ENCODE data around the gene DMD. TPM values are rescaled to one million over a fixed set of nuclear protein-coding genes. Genes with fewer than 3 reads are reported as not detected.

DMD gene
- total RNA-seq, 1 experiment from 2014 or later = 47.2 TPM

DNA sequence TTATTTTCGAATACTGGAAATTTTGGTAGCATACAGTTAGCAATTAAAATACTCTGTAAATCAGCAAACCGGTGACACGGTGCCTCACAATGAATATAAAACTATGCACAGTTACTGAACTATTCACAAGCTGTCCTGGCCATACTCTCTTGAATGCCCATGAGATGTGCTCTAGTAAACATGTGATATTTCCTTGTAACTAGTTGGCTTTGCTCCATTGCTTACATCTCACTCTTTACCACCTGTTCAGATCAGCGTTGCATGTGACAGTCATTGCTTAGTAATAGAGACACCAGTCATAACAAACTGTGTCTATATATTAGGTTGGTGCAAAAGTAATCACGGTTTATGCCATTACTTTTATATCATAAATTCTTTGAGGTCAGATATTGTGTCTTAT is 1241.6 kb downstream of the DMD start:
- Histone ChIP-seq H3K9me3 (no peaks in the 10 kb centered on the region), H3K27me3 (replicated peaks; ENCODE audit: control insufficient read depth, insufficient read depth, low read length) (no peaks in the 10 kb centered on the region), H3K36me3 (ENCODE audit: control insufficient read depth, insufficient read depth, low read length) (no peaks in the 10 kb centered on the region), H3K4me1 (no peaks in the 10 kb centered on the region), H3K4me3 (ENCODE audit: low read depth, low read length) (no peak overlapping the region)
- no peak overlapping the region for H3K27ac Mint-ChIP-seq (ENCODE audit: unreplicated experiment)
- no peaks in the 10 kb centered on the region for H3K9me3 Mint-ChIP-seq (ENCODE audit: unreplicated experiment)
- TF ChIP-seq, protein P1, sequence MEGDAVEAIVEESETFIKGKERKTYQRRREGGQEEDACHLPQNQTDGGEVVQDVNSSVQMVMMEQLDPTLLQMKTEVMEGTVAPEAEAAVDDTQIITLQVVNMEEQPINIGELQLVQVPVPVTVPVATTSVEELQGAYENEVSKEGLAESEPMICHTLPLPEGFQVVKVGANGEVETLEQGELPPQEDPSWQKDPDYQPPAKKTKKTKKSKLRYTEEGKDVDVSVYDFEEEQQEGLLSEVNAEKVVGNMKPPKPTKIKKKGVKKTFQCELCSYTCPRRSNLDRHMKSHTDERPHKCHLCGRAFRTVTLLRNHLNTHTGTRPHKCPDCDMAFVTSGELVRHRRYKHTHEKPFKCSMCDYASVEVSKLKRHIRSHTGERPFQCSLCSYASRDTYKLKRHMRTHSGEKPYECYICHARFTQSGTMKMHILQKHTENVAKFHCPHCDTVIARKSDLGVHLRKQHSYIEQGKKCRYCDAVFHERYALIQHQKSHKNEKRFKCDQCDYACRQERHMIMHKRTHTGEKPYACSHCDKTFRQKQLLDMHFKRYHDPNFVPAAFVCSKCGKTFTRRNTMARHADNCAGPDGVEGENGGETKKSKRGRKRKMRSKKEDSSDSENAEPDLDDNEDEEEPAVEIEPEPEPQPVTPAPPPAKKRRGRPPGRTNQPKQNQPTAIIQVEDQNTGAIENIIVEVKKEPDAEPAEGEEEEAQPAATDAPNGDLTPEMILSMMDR (IDR thresholded peaks at IDR 0.05; ENCODE audit: insufficient read depth in 1 of 2, low read depth in 1 of 2, low read length in 1 of 2, severe bottlenecking in 1 of 2, unreplicated experiment in 1 of 2) = no peak
- POLR2A ChIA-PET = no interaction called here
- BruUV-seq (replicated peaks) = no TSS peak
- no peak for DNase-seq
- H3K36me3 Mint-ChIP-seq (ENCODE audit: insufficient read depth, unreplicated experiment) = no peaks in the 10 kb centered on the region
- intact Hi-C loops (cut with micrococcal nuclease; ENCODE audit: unreplicated experiment) = no loop called here
- H3K27me3 Mint-ChIP-seq (ENCODE audit: insufficient read depth, unreplicated experiment) = no peaks in the 10 kb centered on the region
- peaks cover 15% of the 10 kb centered on the region for H3K4me1 Mint-ChIP-seq (ENCODE audit: low read depth, unreplicated experiment)
- CTCF ChIA-PET = no interaction called here
- no peak overlapping the region for H3K4me3 Mint-ChIP-seq (ENCODE audit: unreplicated experiment)

DNA sequence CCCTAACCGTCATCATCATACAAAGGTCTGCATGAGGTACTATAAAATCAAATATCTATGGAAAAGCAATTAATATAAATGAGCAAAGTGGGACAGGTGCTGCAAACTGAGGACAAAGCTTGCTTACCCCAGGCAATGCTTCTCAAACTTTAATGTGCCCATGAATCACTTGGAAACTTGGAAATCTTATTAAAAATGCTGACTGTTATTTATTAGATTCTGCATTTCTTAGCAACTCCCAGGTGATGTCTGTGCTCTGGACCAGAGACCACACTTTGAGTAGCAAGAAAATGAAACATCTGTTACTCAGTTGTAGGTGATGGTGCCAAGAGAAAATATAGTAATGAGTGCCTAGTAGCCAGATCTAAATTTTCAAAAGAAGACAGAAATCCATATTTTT is 1249.1 kb downstream of the DMD start:
- Mint-ChIP-seq H3K27me3 (ENCODE audit: insufficient read depth, unreplicated experiment) (no peaks in the 10 kb centered on the region), H3K4me1 (ENCODE audit: low read depth, unreplicated experiment) (no peaks in the 10 kb centered on the region), H3K4me3 (ENCODE audit: unreplicated experiment) (no peak overlapping the region), H3K27ac (ENCODE audit: unreplicated experiment) (no peak overlapping the region), H3K9me3 (ENCODE audit: unreplicated experiment) (no peaks in the 10 kb centered on the region), H3K36me3 (ENCODE audit: insufficient read depth, unreplicated experiment) (no peaks in the 10 kb centered on the region)
- BruUV-seq (replicated peaks) = no TSS peak
- no peak for DNase-seq
- ChIA-PET CTCF (no interaction called here), POLR2A (no interaction called here)
- Histone ChIP-seq H3K36me3 (ENCODE audit: control insufficient read depth, insufficient read depth, low read length) (no peaks in the 10 kb centered on the region), H3K9me3 (no peaks in the 10 kb centered on the region), H3K4me3 (ENCODE audit: low read depth, low read length) (no peak overlapping the region), H3K4me1 (no peaks in the 10 kb centered on the region), H3K27me3 (replicated peaks; ENCODE audit: control insufficient read depth, insufficient read depth, low read length) (no peaks in the 10 kb centered on the region)
- TF ChIP-seq, protein P1 (IDR thresholded peaks at IDR 0.05; ENCODE audit: insufficient read depth in 1 of 2, low read depth in 1 of 2, low read length in 1 of 2, severe bottlenecking in 1 of 2, unreplicated experiment in 1 of 2) = no peak
- intact Hi-C loops (cut with micrococcal nuclease; ENCODE audit: unreplicated experiment) = no loop called here

DNA sequence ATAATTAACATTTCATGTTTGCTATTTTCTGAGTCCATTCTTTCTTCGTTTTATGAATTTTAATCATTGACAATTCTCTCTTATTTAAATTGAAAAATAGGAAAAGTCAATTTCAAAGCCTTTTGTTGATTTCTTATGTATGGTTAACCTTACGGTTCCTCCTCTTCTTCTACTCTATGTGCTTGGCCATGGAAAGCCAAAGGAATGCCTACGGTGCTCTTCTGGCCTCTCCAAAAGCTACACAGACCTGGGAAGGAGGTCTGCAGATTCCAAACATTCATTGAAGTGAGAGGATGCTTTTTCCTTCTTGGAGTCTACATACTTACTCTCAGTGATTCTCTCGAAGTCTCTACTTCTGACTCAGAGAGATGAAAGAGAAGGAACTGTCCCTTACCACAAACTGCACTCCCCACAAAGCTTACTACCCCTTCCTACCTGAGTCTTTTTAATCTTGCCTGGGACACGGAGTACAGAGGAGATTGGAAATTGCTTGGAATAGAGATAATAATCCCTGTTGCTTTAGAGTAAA is 1276.4 kb downstream of the DMD start:
- Mint-ChIP-seq H3K27ac (ENCODE audit: unreplicated experiment) (no peak overlapping the region), H3K9me3 (ENCODE audit: unreplicated experiment) (no peaks in the 10 kb centered on the region), H3K27me3 (ENCODE audit: insufficient read depth, unreplicated experiment) (no peaks in the 10 kb centered on the region), H3K36me3 (ENCODE audit: insufficient read depth, unreplicated experiment) (no peaks in the 10 kb centered on the region), H3K4me3 (ENCODE audit: unreplicated experiment) (no peak overlapping the region), H3K4me1 (ENCODE audit: low read depth, unreplicated experiment) (no peaks in the 10 kb centered on the region)
- Histone ChIP-seq H3K4me3 (ENCODE audit: low read depth, low read length) (no peak overlapping the region), H3K36me3 (ENCODE audit: control insufficient read depth, insufficient read depth, low read length) (no peaks in the 10 kb centered on the region), H3K4me1 (no peaks in the 10 kb centered on the region), H3K9me3 (no peaks in the 10 kb centered on the region), H3K27me3 (replicated peaks; ENCODE audit: control insufficient read depth, insufficient read depth, low read length) (no peaks in the 10 kb centered on the region; the same call in 1 of the 2 replicates)
- ChIA-PET POLR2A (no interaction called here), CTCF (no interaction called here)
- no TSS peak for BruUV-seq (replicated peaks)
- TF ChIP-seq, protein P1 (IDR thresholded peaks at IDR 0.05; ENCODE audit: insufficient read depth in 1 of 2, low read depth in 1 of 2, low read length in 1 of 2, severe bottlenecking in 1 of 2, unreplicated experiment in 1 of 2) = no peak
- DNase-seq = no peak
- intact Hi-C loops (cut with micrococcal nuclease; ENCODE audit: unreplicated experiment) = no loop called here

Data from Caco-2 (cell line).